Effector memory CD8-positive, alpha-beta T cell (primary cell): ENCODE measurements around the gene NCMAP.
A peak's percentile ranks its signal among the peaks of the same experiment; 100 is the strongest.

ENCODE experiments used
- ATAC-seq: fragments of 150-1000 bp; cut with Tn5 transposase; replicated peaks from 2 replicates; pipeline ENCODE4 v1.10.0; 2021; ENCODE audit warnings: mild to moderate bottlenecking, moderate library complexity
- DNase-seq, 3 experiments: peaks; one replicate each; pipeline ENCODE4 v3.0.0; 2021
- H3K27ac Mint-ChIP-seq, 2 donors: one replicate each; pipeline ENCODE4 v1.8.0; 2022; ENCODE audit warnings: mild to moderate bottlenecking in 2 of 2, mixed read lengths in 2 of 2, moderate library complexity in 2 of 2
- H3K27me3 Mint-ChIP-seq, 2 donors: one replicate each; pipeline ENCODE4 v1.8.0; 2022; ENCODE audit warnings: mixed read lengths in 2 of 2
- H3K36me3 Mint-ChIP-seq: one replicate; pipeline ENCODE4 v1.8.0; 2022; ENCODE audit warnings: mild to moderate bottlenecking, moderate library complexity, mixed read lengths; ENCODE audit not compliant: insufficient read depth
- H3K4me1 Mint-ChIP-seq, 2 donors: one replicate each; pipeline ENCODE4 v1.8.0; 2022; ENCODE audit warnings: low read depth in 2 of 2, mixed read lengths in 2 of 2
- H3K4me3 Mint-ChIP-seq, 2 donors: one replicate each; pipeline ENCODE4 v1.8.0; 2022; ENCODE audit warnings: mild to moderate bottlenecking in 2 of 2, mixed read lengths in 2 of 2, moderate library complexity in 2 of 2
- H3K9me3 Mint-ChIP-seq, 2 donors: one replicate each; pipeline ENCODE4 v1.8.0; 2022; ENCODE audit warnings: mixed read lengths in 2 of 2

NCMAP gene

DNA sequence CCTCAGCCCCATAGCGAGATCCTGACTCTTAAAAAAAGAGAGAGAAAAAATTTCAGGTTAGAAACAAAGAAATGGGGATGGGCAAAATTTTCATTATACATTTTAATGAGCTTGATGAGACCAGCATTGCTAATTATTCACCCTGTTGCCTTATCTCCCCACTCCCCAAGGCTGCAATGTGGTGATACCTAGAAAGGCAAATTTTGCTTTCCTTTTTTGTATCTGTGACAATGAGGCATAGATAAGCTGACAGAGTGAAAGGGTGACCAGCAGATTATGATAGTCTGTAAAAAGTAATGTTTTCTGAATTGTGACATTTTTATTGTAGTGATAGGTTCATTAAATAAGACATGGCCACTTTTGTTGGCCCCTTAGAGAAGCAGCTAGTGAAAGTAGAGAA is 100.2 kb downstream of the NCMAP start:
- DNase-seq (no peak), ATAC-seq (no peak)
- H3K4me1 Mint-ChIP-seq = peaks cover 17 to 41% of the 10 kb centered on the region in 2 donors
- H3K27me3 Mint-ChIP-seq = no peaks in the 10 kb centered on the region
- H3K4me3 Mint-ChIP-seq = no peak overlapping the region
- H3K27ac Mint-ChIP-seq = no peak overlapping the region
- H3K9me3 Mint-ChIP-seq = no peaks in the 10 kb centered on the region
- H3K36me3 Mint-ChIP-seq = peaks cover 97% of the 10 kb centered on the region

DNA sequence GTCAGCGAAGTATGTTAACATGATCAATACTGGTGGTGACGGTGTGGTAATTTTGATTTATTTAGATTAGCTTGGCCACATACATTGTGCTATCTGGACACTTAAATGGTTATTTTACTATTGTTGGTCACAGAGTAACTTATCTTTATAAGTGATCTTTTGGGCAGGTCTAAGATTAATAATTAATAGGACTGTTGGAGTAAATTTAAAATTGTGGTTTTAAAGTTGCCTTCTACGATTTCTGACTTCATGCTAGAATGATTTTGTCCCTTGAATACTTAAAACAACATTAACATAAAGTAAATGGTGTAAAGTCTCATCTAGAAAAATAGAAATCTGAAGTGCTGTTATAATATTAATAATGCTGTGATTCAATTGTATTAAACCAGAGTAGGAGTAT is 101.9 kb downstream of the NCMAP start:
- no peak overlapping the region for H3K4me3 Mint-ChIP-seq
- no peak for ATAC-seq

More for the DNA sequence above, 101.9 kb downstream of the NCMAP start:
- Mint-ChIP-seq H3K27ac (peak overlapping the region in 1 of 2 donors; percentile 32), H3K27me3 (no peaks in the 10 kb centered on the region), H3K9me3 (no peaks in the 10 kb centered on the region), H3K4me1 (peaks cover 13 to 35% of the 10 kb centered on the region in 2 donors), H3K36me3 (peaks cover 96% of the 10 kb centered on the region)
- DNase-seq = no peak
